MG63 (cell line): ENCODE results near the gene SRSF3. TPM values are rescaled to one million over a fixed set of nuclear protein-coding genes. Genes with fewer than 3 reads are reported as not detected.
A peak's percentile ranks its signal among the peaks of the same experiment; 100 is the strongest.

Experiments used
- DNase-seq: peaks from one replicate; pipeline ENCODE4 v3.0.0-alpha.2; 2020
- H3K27me3 ChIP-seq: fragments of 250-450 bp; sonication (Bioruptor Pico); 2 replicates; pipeline ENCODE4 v1.5.1; 2020; ENCODE audit warnings: mild to moderate bottlenecking, moderate library complexity
- H3K36me3 ChIP-seq: fragments of 250-450 bp; sonication (Bioruptor Pico); 2 replicates; pipeline ENCODE4 v1.5.1; 2020; ENCODE audit warnings: mild to moderate bottlenecking, moderate library complexity
- H3K4me3 ChIP-seq: fragments of 250-450 bp; sonication (Bioruptor Pico); 2 replicates; pipeline ENCODE4 v1.5.1; 2020; ENCODE audit warnings: mild to moderate bottlenecking, moderate library complexity
- H3K9me3 ChIP-seq: fragments of 250-450 bp; sonication (Bioruptor Pico); 2 replicates; pipeline ENCODE4 v1.5.1; 2020; ENCODE audit warnings: mild to moderate bottlenecking, moderate library complexity
- total RNA-seq: library from RNA; depleted of rRNA; stranded (reverse); fragments of >200 nt; shearing (Covaris generic); gene quantifications from 2 replicates; pipeline ENCODE4 v1.2.3, GENCODE V29; 2014; ENCODE audit warnings: low replicate concordance; rRNA removed

SRSF3 gene
- total RNA-seq, result 168 and 271 TPM in 2 replicates

GRCh38 chr6:36594029-36594815, at the start of gene SRSF3:
TSS of gene SRSF3 (plus strand) at chr6:36594362. CDS start at chr6:36596763, 2,401 bp downstream.
- H3K9me3 ChIP-seq, result no peaks in the 10 kb centered on the region
- peaks cover 49% of the 10 kb centered on the region for H3K36me3 ChIP-seq
- H3K27me3 ChIP-seq, result no peaks in the 10 kb centered on the region
- H3K4me3 ChIP-seq, result peak within 1 kb of the TSS; percentile 83
- peak; percentile 98 for DNase-seq

GRCh38 chr6:36545767-36546307, 48.3 kb upstream of the SRSF3 start:
- Histone ChIP-seq H3K36me3 (peaks cover 5% of the 10 kb centered on the region; the same call in 1 of the 2 replicates), H3K9me3 (no peaks in the 10 kb centered on the region), H3K4me3 (peak overlapping the region; percentile 92), H3K27me3 (no peaks in the 10 kb centered on the region)
- DNase-seq, result no peak

- Histone ChIP-seq H3K4me3 (peak overlapping the region; percentile 92), H3K27me3 (no peaks in the 10 kb centered on the region), H3K9me3 (no peaks in the 10 kb centered on the region), H3K36me3 (peaks cover 2% of the 10 kb centered on the region; the same call in 1 of the 2 replicates)
- no peak for DNase-seq
Measured at GRCh38 chr6:36546308-36546919, 47.7 kb upstream of the SRSF3 start.

- peak; percentile 90 for DNase-seq
- Histone ChIP-seq H3K9me3 (no peaks in the 10 kb centered on the region), H3K27me3 (no peaks in the 10 kb centered on the region), H3K36me3 (no peaks in the 10 kb centered on the region; the same call in 1 of the 2 replicates), H3K4me3 (peak within 1 kb of the TSS; percentile 92)
Measured at GRCh38 chr6:36546920-36547645, 47.1 kb upstream of the SRSF3 start, which contains the start of gene STK38. TSS of gene STK38 (minus strand) at chr6:36547479. CDS start at chr6:36540202, 7,277 bp downstream.

GRCh38 chr6:36547646-36548400, 46.3 kb upstream of the SRSF3 start:
- peak overlapping the region; percentile 92 for H3K4me3 ChIP-seq
- DNase-seq, result no peak
- H3K36me3 ChIP-seq, result no peaks in the 10 kb centered on the region; the same call in 1 of the 2 replicates
- no peaks in the 10 kb centered on the region for H3K27me3 ChIP-seq
- H3K9me3 ChIP-seq, result no peaks in the 10 kb centered on the region

GRCh38 chr6:36548401-36548743, 45.8 kb upstream of the SRSF3 start:
- Histone ChIP-seq H3K4me3 (no peak overlapping the region), H3K9me3 (no peaks in the 10 kb centered on the region), H3K27me3 (no peaks in the 10 kb centered on the region), H3K36me3 (no peaks in the 10 kb centered on the region; the same call in 1 of the 2 replicates)
- no peak for DNase-seq

GRCh38 chr6:36550473-36551000, 43.6 kb upstream of the SRSF3 start:
- no peak overlapping the region for H3K4me3 ChIP-seq
- DNase-seq, result no peak
- no peaks in the 10 kb centered on the region for H3K9me3 ChIP-seq
- H3K36me3 ChIP-seq, result no peaks in the 10 kb centered on the region
- no peaks in the 10 kb centered on the region for H3K27me3 ChIP-seq

- no peak for DNase-seq
- H3K27me3 ChIP-seq, result no peaks in the 10 kb centered on the region
- H3K4me3 ChIP-seq, result no peak overlapping the region
- no peaks in the 10 kb centered on the region for H3K9me3 ChIP-seq
- H3K36me3 ChIP-seq, result no peaks in the 10 kb centered on the region
Measured at GRCh38 chr6:36555750-36556252, 38.4 kb upstream of the SRSF3 start.

- H3K27me3 ChIP-seq, result no peaks in the 10 kb centered on the region
- H3K4me3 ChIP-seq, result no peak overlapping the region
- no peaks in the 10 kb centered on the region for H3K36me3 ChIP-seq
- H3K9me3 ChIP-seq, result no peaks in the 10 kb centered on the region
- DNase-seq, result no peak
Measured at GRCh38 chr6:36556281-36556680, 37.9 kb upstream of the SRSF3 start.

GRCh38 chr6:36559011-36559793, 35.0 kb upstream of the SRSF3 start:
- no peak for DNase-seq
- H3K9me3 ChIP-seq, result no peaks in the 10 kb centered on the region
- no peaks in the 10 kb centered on the region for H3K27me3 ChIP-seq
- H3K36me3 ChIP-seq, result no peaks in the 10 kb centered on the region
- no peak overlapping the region for H3K4me3 ChIP-seq

GRCh38 chr6:36560822-36561221, 33.3 kb upstream of the SRSF3 start:
- no peak for DNase-seq
- H3K36me3 ChIP-seq, result no peaks in the 10 kb centered on the region
- no peaks in the 10 kb centered on the region for H3K9me3 ChIP-seq
- H3K27me3 ChIP-seq, result no peaks in the 10 kb centered on the region
- H3K4me3 ChIP-seq, result no peak overlapping the region

GRCh38 chr6:36563237-36563927, 30.8 kb upstream of the SRSF3 start:
- no peaks in the 10 kb centered on the region for H3K36me3 ChIP-seq
- H3K9me3 ChIP-seq, result no peaks in the 10 kb centered on the region
- no peaks in the 10 kb centered on the region for H3K27me3 ChIP-seq
- no peak overlapping the region for H3K4me3 ChIP-seq
- peak; percentile 41 for DNase-seq

- Histone ChIP-seq H3K4me3 (no peak overlapping the region), H3K36me3 (no peaks in the 10 kb centered on the region), H3K9me3 (no peaks in the 10 kb centered on the region), H3K27me3 (no peaks in the 10 kb centered on the region)
- no peak for DNase-seq
Measured at GRCh38 chr6:36563928-36564284, 30.3 kb upstream of the SRSF3 start.

- Histone ChIP-seq H3K27me3 (no peaks in the 10 kb centered on the region), H3K36me3 (no peaks in the 10 kb centered on the region), H3K4me3 (no peak overlapping the region), H3K9me3 (no peaks in the 10 kb centered on the region)
- DNase-seq, result no peak
Measured at GRCh38 chr6:36566418-36566905, 27.7 kb upstream of the SRSF3 start.

- no peaks in the 10 kb centered on the region for H3K9me3 ChIP-seq
- no peak overlapping the region for H3K4me3 ChIP-seq
- H3K27me3 ChIP-seq, result no peaks in the 10 kb centered on the region
- DNase-seq, result no peak
- no peaks in the 10 kb centered on the region for H3K36me3 ChIP-seq
Measured at GRCh38 chr6:36570264-36570663, 23.9 kb upstream of the SRSF3 start.
